Measurements from ENCODE around the gene CEP72. TPM values are rescaled to one million over a fixed set of nuclear protein-coding genes. Genes with fewer than 3 reads are reported as not detected.
"Not testable (repeated sequence)": the region's sequence is repeated elsewhere in the genome, so short reads cannot be mapped to it uniquely, and the experiment has no call there.

The CEP72 gene
- total RNA-seq, 1 donor from 2014 or later, result 32.4 TPM

DNA sequence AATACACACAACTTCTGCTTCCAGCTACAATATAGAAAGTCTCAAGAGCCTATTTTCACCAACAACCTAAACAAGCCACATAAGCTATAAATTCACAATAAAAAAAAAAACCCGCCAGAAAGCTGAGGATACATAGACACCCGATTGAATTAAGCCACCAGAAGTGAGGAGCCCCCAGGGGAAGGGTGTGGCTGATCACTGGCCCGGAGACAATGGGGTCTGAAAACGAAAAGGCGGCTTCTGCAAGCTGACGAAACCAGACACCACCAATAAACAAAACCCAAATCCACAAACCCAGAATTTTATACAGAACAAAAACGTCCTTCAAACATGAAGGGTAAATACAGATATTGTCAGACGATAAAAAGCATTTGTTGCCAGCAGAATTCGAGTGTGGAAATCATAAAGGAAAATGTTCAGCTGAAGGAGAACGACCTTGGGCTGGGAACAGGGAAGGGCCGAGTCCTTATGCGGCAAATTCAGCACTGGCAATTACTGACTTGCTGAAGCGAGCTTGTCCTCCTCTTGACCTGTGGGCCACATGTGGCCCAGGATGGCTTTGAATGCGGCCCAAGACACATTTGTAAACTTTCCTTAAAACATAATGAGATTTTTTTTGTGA is 39.6 kb upstream of the CEP72 start:
- peaks cover 7% of the 10 kb centered on the region for H3K27me3 Mint-ChIP-seq (ENCODE audit: insufficient read depth)
- no peaks in the 10 kb centered on the region for H3K36me3 Mint-ChIP-seq (ENCODE audit: low read depth)
- H3K4me3 Mint-ChIP-seq, result no peak overlapping the region
- no peak for DNase-seq (ENCODE audit: low spot score)
- peaks cover 6% of the 10 kb centered on the region for H3K9me3 Mint-ChIP-seq
- no peak overlapping the region for H3K27ac Mint-ChIP-seq
- H3K4me1 Mint-ChIP-seq (ENCODE audit: low read depth), result no peaks in the 10 kb centered on the region
- intact Hi-C loops (cut with micrococcal nuclease), result no loop called here

DNA sequence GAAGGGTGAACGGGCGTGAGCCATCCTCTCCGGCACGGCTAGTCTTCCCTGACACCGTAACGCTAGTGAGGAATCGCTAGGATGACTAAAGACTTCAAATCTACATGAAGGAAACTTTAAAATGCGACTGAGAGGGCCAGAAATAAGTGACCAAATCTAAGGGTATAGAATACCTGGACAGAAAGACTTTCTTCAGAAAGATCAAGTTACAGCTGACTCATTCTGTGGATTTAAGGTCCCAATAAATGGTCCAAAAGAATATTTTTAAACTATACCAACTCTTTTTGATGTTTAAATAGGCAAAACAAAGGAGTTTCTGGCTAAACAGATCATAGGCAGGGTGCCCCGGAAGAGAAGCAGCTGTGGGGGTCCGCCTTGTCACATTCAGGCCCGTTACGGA is 38.9 kb upstream of the CEP72 start:
- Mint-ChIP-seq H3K27me3 (ENCODE audit: insufficient read depth) (peaks cover 9% of the 10 kb centered on the region), H3K4me3 (no peak overlapping the region), H3K9me3 (peaks cover 13% of the 10 kb centered on the region), H3K4me1 (ENCODE audit: low read depth) (no peaks in the 10 kb centered on the region), H3K36me3 (ENCODE audit: low read depth) (no peaks in the 10 kb centered on the region), H3K27ac (no peak overlapping the region)
- DNase-seq (ENCODE audit: low spot score), result no peak
- intact Hi-C loops (cut with micrococcal nuclease), result no loop called here

DNA sequence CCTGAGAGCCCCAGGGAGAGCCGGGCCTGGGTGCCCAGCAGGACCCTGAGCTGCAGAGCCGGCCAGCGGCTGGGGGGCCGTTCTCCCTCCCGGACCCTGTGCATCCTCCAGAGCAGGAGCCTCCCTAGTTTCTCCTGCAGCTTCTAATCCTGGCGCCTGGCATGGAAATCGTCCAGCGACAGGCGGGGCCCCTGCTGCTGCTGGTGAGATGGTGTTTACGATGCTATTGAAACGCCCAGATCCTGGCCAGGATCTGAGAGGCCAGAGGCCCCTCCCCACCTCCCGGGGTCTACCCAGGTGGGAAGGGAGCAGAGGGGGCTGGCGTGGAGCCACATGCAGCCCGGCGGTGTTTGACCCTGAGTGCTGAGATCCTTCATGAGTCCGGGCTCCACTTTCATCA is 38.2 kb upstream of the CEP72 start:
- Mint-ChIP-seq H3K4me3 (no peak overlapping the region), H3K4me1 (ENCODE audit: low read depth) (no peaks in the 10 kb centered on the region)

DNA sequence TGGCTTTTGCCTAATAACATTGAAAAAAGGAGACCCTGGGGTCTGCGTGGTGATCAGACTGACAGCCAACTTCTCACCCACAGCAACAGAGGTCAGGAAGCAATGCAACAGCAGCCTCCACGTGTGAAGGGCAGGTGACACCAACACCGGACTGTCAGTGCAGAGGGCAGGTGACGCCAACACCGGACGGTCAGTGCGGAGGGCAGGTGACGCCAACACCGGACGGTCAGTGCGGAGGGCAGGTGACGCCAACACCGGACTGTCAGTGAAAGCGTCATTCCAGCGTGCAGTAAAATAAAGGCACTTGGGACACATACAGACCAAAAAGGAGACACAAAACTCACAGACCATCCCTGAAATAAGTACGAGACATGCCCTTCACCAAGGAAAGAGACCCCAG is 37.2 kb upstream of the CEP72 start:
- intact Hi-C loops (cut with micrococcal nuclease), result no loop called here
- no peak overlapping the region for H3K27ac Mint-ChIP-seq

More for the DNA sequence above, 38.2 kb upstream of the CEP72 start:
- no peak for DNase-seq (ENCODE audit: low spot score)
- intact Hi-C loops (cut with micrococcal nuclease), result no loop called here
- H3K9me3 Mint-ChIP-seq, result peaks cover 18% of the 10 kb centered on the region
- H3K27ac Mint-ChIP-seq, result no peak overlapping the region
- H3K27me3 Mint-ChIP-seq (ENCODE audit: insufficient read depth), result peaks cover 9% of the 10 kb centered on the region
- H3K36me3 Mint-ChIP-seq (ENCODE audit: low read depth), result no peaks in the 10 kb centered on the region

DNA sequence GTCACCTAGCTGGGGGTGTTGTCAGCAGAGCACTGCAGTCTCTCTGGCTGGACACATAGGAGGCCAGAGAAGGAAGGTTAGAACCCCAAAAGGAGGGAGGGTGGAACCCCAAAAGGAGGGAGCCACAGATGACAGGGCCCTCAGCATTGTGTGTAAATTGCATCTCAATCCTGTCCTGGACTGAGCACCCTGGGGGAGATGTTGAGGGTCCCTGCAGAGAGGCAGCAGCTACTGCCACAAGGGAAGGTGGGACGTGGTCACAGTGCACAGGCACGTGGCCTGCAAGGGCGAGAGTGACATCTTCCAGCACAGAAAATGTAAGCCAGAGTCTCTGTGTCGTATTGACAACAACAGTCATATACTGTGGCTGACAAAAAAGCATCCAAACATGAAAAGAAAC is 36.5 kb upstream of the CEP72 start:
- Mint-ChIP-seq H3K27ac (no peak overlapping the region), H3K9me3 (peaks cover 18% of the 10 kb centered on the region), H3K4me1 (ENCODE audit: low read depth) (no peaks in the 10 kb centered on the region), H3K27me3 (ENCODE audit: insufficient read depth) (peaks cover 12% of the 10 kb centered on the region), H3K36me3 (ENCODE audit: low read depth) (no peaks in the 10 kb centered on the region), H3K4me3 (no peak overlapping the region)
- intact Hi-C loops (cut with micrococcal nuclease), result no loop called here
- no peak for DNase-seq (ENCODE audit: low spot score)

More for the DNA sequence above, 37.2 kb upstream of the CEP72 start:
- no peak for DNase-seq (ENCODE audit: low spot score)
- Mint-ChIP-seq H3K4me1 (ENCODE audit: low read depth) (no peaks in the 10 kb centered on the region), H3K4me3 (no peak overlapping the region), H3K36me3 (ENCODE audit: low read depth) (no peaks in the 10 kb centered on the region), H3K27me3 (ENCODE audit: insufficient read depth) (peaks cover 9% of the 10 kb centered on the region), H3K9me3 (peaks cover 18% of the 10 kb centered on the region)

DNA sequence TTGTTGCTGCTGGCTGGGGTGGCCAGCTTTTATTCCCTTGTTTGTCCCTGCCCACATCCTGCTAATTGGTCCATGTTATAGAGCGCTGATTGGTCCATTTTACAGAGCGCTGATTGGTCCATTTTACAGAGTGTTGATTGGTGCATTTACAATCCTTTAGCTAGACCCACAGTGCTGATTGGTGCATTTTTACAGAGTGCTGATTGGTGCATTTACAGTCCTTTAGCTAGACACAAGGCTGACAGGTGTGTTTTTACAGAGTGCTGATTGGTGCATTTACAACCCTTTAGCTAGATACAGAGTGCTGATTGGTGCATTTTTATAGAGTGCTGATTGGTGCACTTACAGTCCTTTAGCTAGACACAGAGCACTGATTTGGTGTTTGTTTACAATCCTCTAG is 34.9 kb upstream of the CEP72 start:
- intact Hi-C loops (cut with micrococcal nuclease); H3K27ac Mint-ChIP-seq; DNase-seq (ENCODE audit: low spot score); H3K4me3 Mint-ChIP-seq; H3K4me1 Mint-ChIP-seq (ENCODE audit: low read depth); H3K36me3 Mint-ChIP-seq (ENCODE audit: low read depth): not testable (repeated sequence)
- Mint-ChIP-seq H3K9me3 (peaks cover 18% of the 10 kb centered on the region), H3K27me3 (ENCODE audit: insufficient read depth) (peaks cover 12% of the 10 kb centered on the region)

DNA sequence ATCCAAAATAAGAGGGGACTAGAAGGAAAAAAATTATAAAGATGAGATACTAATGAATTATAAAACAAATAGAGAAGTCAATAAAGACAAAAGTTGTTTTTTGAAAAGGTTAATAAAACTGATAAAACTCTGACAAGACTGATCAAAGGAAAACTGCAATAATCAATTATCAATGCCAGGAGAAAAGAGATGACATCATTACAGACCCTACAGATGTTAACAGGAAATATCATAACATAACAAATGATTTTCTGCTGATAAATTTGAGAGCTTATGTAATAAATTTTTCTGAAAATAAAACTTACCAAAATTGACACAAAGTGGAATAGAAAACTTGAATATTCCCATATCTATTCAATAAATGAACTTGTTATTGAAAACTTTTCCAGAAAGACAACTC is 34.3 kb upstream of the CEP72 start:
- intact Hi-C loops (cut with micrococcal nuclease), result no loop called here
- no peak overlapping the region for H3K27ac Mint-ChIP-seq
- H3K27me3 Mint-ChIP-seq (ENCODE audit: insufficient read depth), result peaks cover 10% of the 10 kb centered on the region
- no peak overlapping the region for H3K4me3 Mint-ChIP-seq
- DNase-seq (ENCODE audit: low spot score), result no peak
- H3K4me1 Mint-ChIP-seq (ENCODE audit: low read depth), result no peaks in the 10 kb centered on the region
- peaks cover 18% of the 10 kb centered on the region for H3K9me3 Mint-ChIP-seq
- H3K36me3 Mint-ChIP-seq (ENCODE audit: low read depth), result no peaks in the 10 kb centered on the region

DNA sequence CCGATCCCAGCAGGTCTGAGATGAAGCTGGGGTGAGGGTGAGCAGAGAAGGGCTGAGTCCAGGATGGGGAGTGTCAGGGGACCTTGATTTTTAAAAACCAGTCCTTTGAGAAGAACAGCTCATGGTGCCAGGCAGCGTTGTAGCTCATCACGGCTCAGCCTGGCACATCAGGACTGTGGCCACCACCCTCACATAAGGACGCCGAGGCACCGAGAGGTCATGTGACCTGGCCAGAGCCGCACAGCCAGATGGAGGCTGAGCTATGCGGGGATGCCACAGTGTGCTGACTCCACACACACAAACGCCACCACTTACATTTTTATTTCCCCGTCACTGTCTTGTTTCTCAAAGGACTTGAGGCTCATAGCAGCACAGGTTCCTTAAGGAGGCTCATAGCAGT is 32.9 kb upstream of the CEP72 start:
- Mint-ChIP-seq H3K36me3 (ENCODE audit: low read depth) (no peaks in the 10 kb centered on the region), H3K27me3 (ENCODE audit: insufficient read depth) (peaks cover 10% of the 10 kb centered on the region), H3K27ac (no peak overlapping the region), H3K4me3 (no peak overlapping the region), H3K4me1 (ENCODE audit: low read depth) (no peaks in the 10 kb centered on the region), H3K9me3 (peaks cover 24% of the 10 kb centered on the region)
- no peak for DNase-seq (ENCODE audit: low spot score)
- intact Hi-C loops (cut with micrococcal nuclease), result no loop called here

DNA sequence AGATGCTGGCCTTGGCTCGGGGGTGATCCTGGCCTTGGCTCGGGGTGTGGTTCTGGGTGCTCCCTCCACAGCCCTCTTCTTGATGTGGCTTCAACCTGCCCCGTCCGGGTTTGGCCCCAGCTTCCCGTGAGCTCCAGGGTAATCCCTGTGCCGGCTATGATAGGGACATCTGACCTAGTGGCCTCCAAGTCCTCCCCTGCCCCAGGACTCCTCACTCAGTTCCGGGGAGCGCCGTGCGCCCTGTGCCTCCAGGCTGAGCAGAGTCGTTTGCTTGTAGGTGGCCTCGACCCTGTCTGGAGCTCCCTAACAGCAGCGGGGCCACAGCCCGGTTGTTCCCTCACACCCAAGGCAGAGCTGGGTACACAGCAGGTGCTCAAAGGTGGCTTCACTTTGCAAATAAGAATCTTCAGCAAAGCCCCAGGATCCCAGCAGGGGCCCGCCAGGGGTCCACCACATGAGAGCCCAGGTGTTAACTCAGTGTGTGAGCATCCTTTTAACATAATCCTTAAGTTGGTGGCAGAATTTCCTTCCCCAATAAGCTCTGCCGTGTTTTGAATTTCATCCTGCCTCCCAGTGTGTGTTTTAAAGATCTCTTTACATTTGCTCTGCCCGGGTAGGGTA is 32.3 kb upstream of the CEP72 start:
- H3K36me3 Mint-ChIP-seq (ENCODE audit: low read depth), result no peaks in the 10 kb centered on the region
- no peaks in the 10 kb centered on the region for H3K4me1 Mint-ChIP-seq (ENCODE audit: low read depth)
- intact Hi-C loops (cut with micrococcal nuclease), result no loop called here
- H3K27ac Mint-ChIP-seq, result no peak overlapping the region
- no peak for DNase-seq (ENCODE audit: low spot score)
- no peak overlapping the region for H3K4me3 Mint-ChIP-seq
- peaks cover 7% of the 10 kb centered on the region for H3K27me3 Mint-ChIP-seq (ENCODE audit: insufficient read depth)
- H3K9me3 Mint-ChIP-seq, result peaks cover 24% of the 10 kb centered on the region

DNA sequence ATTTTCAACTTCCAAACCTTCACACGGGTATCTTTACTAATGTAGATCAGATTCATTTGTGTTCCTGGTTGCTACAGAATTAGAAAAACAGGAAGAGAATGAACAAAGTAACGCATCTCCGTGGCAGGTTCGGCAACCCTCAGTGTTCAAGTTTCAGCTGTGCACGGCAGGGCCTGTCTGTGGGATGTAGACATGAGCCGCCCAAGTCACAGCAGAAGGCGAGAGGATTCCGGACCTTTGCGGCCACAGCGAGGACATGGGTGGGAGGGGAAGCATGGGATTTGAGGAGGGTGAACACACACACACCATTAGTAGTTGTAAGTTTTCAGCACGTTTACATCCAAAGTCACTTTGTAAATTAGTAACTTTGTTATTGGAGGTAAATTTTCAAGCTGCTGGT is 31.7 kb upstream of the CEP72 start:
- no peak overlapping the region for H3K27ac Mint-ChIP-seq
- intact Hi-C loops (cut with micrococcal nuclease), result no loop called here
- no peak for DNase-seq (ENCODE audit: low spot score)
- peaks cover 7% of the 10 kb centered on the region for H3K27me3 Mint-ChIP-seq (ENCODE audit: insufficient read depth)
- H3K36me3 Mint-ChIP-seq (ENCODE audit: low read depth), result no peaks in the 10 kb centered on the region
- peaks cover 24% of the 10 kb centered on the region for H3K9me3 Mint-ChIP-seq
- H3K4me3 Mint-ChIP-seq, result no peak overlapping the region
- no peaks in the 10 kb centered on the region for H3K4me1 Mint-ChIP-seq (ENCODE audit: low read depth)

DNA sequence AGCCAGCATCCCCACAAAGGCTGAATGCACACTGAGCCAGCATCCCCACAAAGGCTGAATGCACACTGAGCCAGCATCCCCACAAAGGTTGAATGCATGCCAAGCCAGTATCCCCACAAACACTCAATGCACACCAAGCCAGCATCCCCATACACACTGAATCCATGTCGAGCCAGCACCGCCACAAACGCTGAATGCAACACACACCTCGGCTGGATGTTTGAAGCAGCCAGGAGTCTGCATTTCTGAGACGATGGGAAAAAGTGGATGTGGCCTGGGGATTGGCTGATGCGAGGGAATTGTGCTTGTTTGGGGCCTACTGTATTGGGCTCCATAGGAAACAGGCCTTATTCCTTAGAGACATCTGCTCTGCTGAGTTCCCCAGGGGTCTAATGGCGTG is 30.9 kb upstream of the CEP72 start:
- Mint-ChIP-seq H3K27me3 (ENCODE audit: insufficient read depth) (peaks cover 5% of the 10 kb centered on the region), H3K27ac (no peak overlapping the region), H3K9me3 (peaks cover 21% of the 10 kb centered on the region), H3K4me3 (no peak overlapping the region), H3K36me3 (ENCODE audit: low read depth) (no peaks in the 10 kb centered on the region), H3K4me1 (ENCODE audit: low read depth) (no peaks in the 10 kb centered on the region)
- no peak for DNase-seq (ENCODE audit: low spot score)
- intact Hi-C loops (cut with micrococcal nuclease), result no loop called here

DNA sequence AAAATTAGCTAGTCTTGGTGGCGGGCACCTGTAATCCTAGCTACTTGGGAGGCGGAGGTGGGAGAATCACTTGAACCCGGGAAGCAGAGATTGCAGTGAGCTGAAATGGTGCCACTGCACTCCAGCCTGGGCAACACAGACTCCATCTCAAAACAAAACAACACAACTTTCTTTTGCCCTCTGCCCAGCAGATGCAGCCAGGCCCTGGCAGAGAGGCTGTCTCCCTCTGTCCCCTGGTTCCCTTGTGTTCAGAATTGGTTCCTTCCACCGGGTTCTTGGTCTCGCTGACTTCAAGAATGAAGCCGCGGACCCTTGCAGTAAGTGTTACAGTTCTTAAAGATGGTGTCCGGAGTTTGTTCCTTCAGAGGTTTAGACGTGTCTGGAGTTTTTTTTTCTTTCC is 30.2 kb upstream of the CEP72 start:
- no peak for DNase-seq (ENCODE audit: low spot score)
- H3K27me3 Mint-ChIP-seq (ENCODE audit: insufficient read depth), result peaks cover 6% of the 10 kb centered on the region
- intact Hi-C loops (cut with micrococcal nuclease), result no loop called here
- H3K4me3 Mint-ChIP-seq, result no peak overlapping the region
- no peak overlapping the region for H3K27ac Mint-ChIP-seq
- peaks cover 21% of the 10 kb centered on the region for H3K9me3 Mint-ChIP-seq
- no peaks in the 10 kb centered on the region for H3K36me3 Mint-ChIP-seq (ENCODE audit: low read depth)
- no peaks in the 10 kb centered on the region for H3K4me1 Mint-ChIP-seq (ENCODE audit: low read depth)

DNA sequence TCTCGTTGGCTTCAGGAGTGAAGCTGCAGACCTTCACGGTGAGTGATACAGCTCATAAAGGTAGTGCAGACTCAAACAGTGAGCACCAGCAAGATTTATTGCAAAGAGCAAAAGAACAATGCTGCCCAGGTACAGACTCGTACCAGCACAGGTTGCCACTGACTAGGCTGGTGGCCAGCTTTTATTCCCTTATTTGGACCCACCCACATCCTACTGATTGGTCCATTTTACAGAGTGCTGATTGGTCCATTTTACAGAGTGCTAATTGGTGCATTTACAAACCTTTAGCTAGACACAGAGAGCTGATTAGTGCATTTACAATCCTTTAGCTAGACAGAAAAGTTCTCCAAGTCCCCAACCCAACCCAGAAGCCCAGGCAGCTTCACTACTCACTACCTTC is 29.7 kb upstream of the CEP72 start:
- H3K27ac Mint-ChIP-seq; H3K4me1 Mint-ChIP-seq (ENCODE audit: low read depth); DNase-seq (ENCODE audit: low spot score); H3K36me3 Mint-ChIP-seq (ENCODE audit: low read depth); intact Hi-C loops (cut with micrococcal nuclease); H3K27me3 Mint-ChIP-seq (ENCODE audit: insufficient read depth); H3K4me3 Mint-ChIP-seq: not testable (repeated sequence)
- peaks cover 19% of the 10 kb centered on the region for H3K9me3 Mint-ChIP-seq

All from activated T-helper 1 cell treated with anti-CD3 and anti-CD28 coated beads, Interleukin-12 subunit alpha, Interleukin-12 subunit beta, Interleukin-2, Interleukin-4 antibody, amounts not matched to agents 30 ng/mL and 10 ng/mL and 1 ng/mL, durations not matched to agents 14 hours and 24 hours and 36 hours (primary cell).